ENCODE results near the gene FAM53B. TPM values are rescaled to one million over a fixed set of nuclear protein-coding genes. Genes with fewer than 3 reads are reported as not detected.

FAM53B gene
- polyA plus RNA-seq, 1 of the 3 experiments (the other 2 are of a cell fraction): 5.6 TPM

GRCh38 chr10:124658591-124659242 is 85.5 kb downstream of the FAM53B start:
- H3K4me2 ChIP-seq: no peak overlapping the region
- no peaks in the 10 kb centered on the region for H3K9me2 ChIP-seq
- 0 out of 2 replicates have a peak, but pooled peaks cover 5% of the 10 kb centered on the region for H3K79me2 ChIP-seq (ENCODE audit: insufficient read depth)
- no peak overlapping the region for H3K4me3 ChIP-seq (ENCODE audit: low read depth in 2 of 2, low read length in 1 of 2)
- no peak for DNase-seq
- no peak overlapping the region; a peak in 1 of 4 replicates for H3K27ac ChIP-seq (ENCODE audit: low read depth in 2 of 2, low read length in 1 of 2)
- H4K20me1 ChIP-seq (ENCODE audit: insufficient read depth): 0 out of 2 replicates have a peak, but pooled peaks cover 8% of the 10 kb centered on the region
- POLR2A ChIA-PET: no interaction called here
- no peak overlapping the region for H3K9ac ChIP-seq
- peaks cover 0 to 2% of the 10 kb centered on the region in 2 experiments for H3K36me3 ChIP-seq (replicated peaks in 1 of 2; ENCODE audit: control insufficient read depth in 1 of 2, insufficient read depth in 2 of 2, low read length in 1 of 2)
- H3F3A ChIP-seq (replicated peaks; ENCODE audit: insufficient read depth): no peaks in the 10 kb centered on the region
- H3K27me3 ChIP-seq (ENCODE audit: insufficient read depth): no peaks in the 10 kb centered on the region
- CTCF ChIA-PET: interaction anchor here (0.7 to 1.4 kb wide), 3 partner anchors 55 to 118 kb away, joined by 3 read pairs; no protein-coding TSS in a partner anchor
- H3K4me1 ChIP-seq (ENCODE audit: control insufficient read depth in 1 of 2, insufficient read depth in 2 of 2, low read depth in 1 of 2, low read length in 1 of 2): peaks cover 0 to 9% of the 10 kb centered on the region in 2 experiments; a peak in 1 of 4 replicates
- TF ChIP-seq POLR2AphosphoS5 (IDR thresholded peaks at IDR 0.05; ENCODE audit: low read depth, low read length): no peak
- TF ChIP-seq FOXM1 (IDR thresholded peaks at IDR 0.05; ENCODE audit: low read depth): no peak
- WGBS (ENCODE audit: low lambda C conversion rate): 96% methylated on average over 12 of the region's 12 CpGs
- no peaks in the 10 kb centered on the region for H3K9me3 ChIP-seq
- no peak overlapping the region for H2AFZ ChIP-seq (ENCODE audit: low read depth)

GRCh38 chr10:124657806-124658205 is 86.4 kb downstream of the FAM53B start:
- Histone ChIP-seq H3K4me2 (no peak overlapping the region), H3K79me2 (ENCODE audit: insufficient read depth) (0 out of 2 replicates have a peak, but pooled peaks cover 5% of the 10 kb centered on the region), H3K4me1 (ENCODE audit: control insufficient read depth in 1 of 2, insufficient read depth in 2 of 2, low read depth in 1 of 2, low read length in 1 of 2) (peaks cover 0 to 18% of the 10 kb centered on the region in 2 experiments; a peak in 1 of 4 replicates), H3F3A (replicated peaks; ENCODE audit: insufficient read depth) (no peaks in the 10 kb centered on the region), H3K9ac (no peak overlapping the region), H3K36me3 (replicated peaks in 1 of 2; ENCODE audit: control insufficient read depth in 1 of 2, insufficient read depth in 2 of 2, low read length in 1 of 2) (no peaks in the 10 kb centered on the region), H3K27ac (ENCODE audit: low read depth in 2 of 2, low read length in 1 of 2) (no peak overlapping the region; a peak in 1 of 4 replicates), H3K4me3 (ENCODE audit: low read depth in 2 of 2, low read length in 1 of 2) (no peak overlapping the region), H3K9me3 (no peaks in the 10 kb centered on the region), H2AFZ (ENCODE audit: low read depth) (no peak overlapping the region), H3K9me2 (no peaks in the 10 kb centered on the region), H3K27me3 (ENCODE audit: insufficient read depth) (no peaks in the 10 kb centered on the region), H4K20me1 (ENCODE audit: insufficient read depth) (0 out of 2 replicates have a peak, but pooled peaks cover 8% of the 10 kb centered on the region)
- 99% methylated on average over 9 of the region's 9 CpGs for WGBS (ENCODE audit: low lambda C conversion rate)
- POLR2A ChIA-PET: no interaction called here
- CTCF ChIA-PET: interaction anchor here (1.4 kb wide), 1 partner anchor 117 kb away, joined by 3 read pairs; no protein-coding TSS in a partner anchor
- no peak for TF ChIP-seq POLR2AphosphoS5 (IDR thresholded peaks at IDR 0.05; ENCODE audit: low read depth, low read length)
- TF ChIP-seq TEAD4 (IDR thresholded peaks at IDR 0.05; ENCODE audit: borderline replicate concordance, insufficient read depth): no peak
- no peak for TF ChIP-seq JUND (IDR thresholded peaks at IDR 0.05)
- TF ChIP-seq CTCF (IDR thresholded peaks at IDR 0.05): no peak
- TF ChIP-seq USF1 (IDR thresholded peaks at IDR 0.05; ENCODE audit: borderline replicate concordance, low read depth): no peak
- TF ChIP-seq TCF12 (IDR thresholded peaks at IDR 0.05): no peak
- TF ChIP-seq MXI1 (IDR thresholded peaks at IDR 0.05; ENCODE audit: low read depth, low read length): no peak
- no peak for TF ChIP-seq TAF1 (IDR thresholded peaks at IDR 0.05; ENCODE audit: borderline replicate concordance, low read depth, low read length)
- no peak for TF ChIP-seq GATA2 (CRISPR knock-in tag; IDR thresholded peaks at IDR 0.05)
- no peak for TF ChIP-seq SIN3A (IDR thresholded peaks at IDR 0.05; ENCODE audit: borderline replicate concordance, low read depth, low read length)
- no peak for TF ChIP-seq PBX3 (IDR thresholded peaks at IDR 0.05)
- TF ChIP-seq ELF1 (IDR thresholded peaks at IDR 0.05): no peak
- no peak for DNase-seq
